Measurements from ENCODE around the gene INMT.
"Not testable (repeated sequence)": the region's sequence is repeated elsewhere in the genome, so short reads cannot be mapped to it uniquely, and the experiment has no call there.

The INMT gene

GRCh38 chr7:30751696-30752273 lies at the start of gene INMT:
Gene INMT, plus strand, starts transcription at chr7:30752135. Its CDS starts 16 bp downstream, at chr7:30752151.
- no peak for DNase-seq

- no peak for DNase-seq
These were observed 49.7 kb upstream of the INMT start for GRCh38 chr7:30702200-30702599.

GRCh38 chr7:30703756-30704155 lies 48.2 kb upstream of the INMT start:
- no peak for DNase-seq

GRCh38 chr7:30705008-30705407 lies 46.9 kb upstream of the INMT start:
- no peak for DNase-seq

- DNase-seq, result no peak
These were observed 46.3 kb upstream of the INMT start for GRCh38 chr7:30705596-30705995.

- DNase-seq, result no peak
These were observed 45.6 kb upstream of the INMT start for GRCh38 chr7:30706316-30706715.

GRCh38 chr7:30706908-30707307 lies 45.0 kb upstream of the INMT start:
- no peak for DNase-seq

GRCh38 chr7:30707391-30708357 lies 44.3 kb upstream of the INMT start:
- no peak for DNase-seq

GRCh38 chr7:30708412-30708811 lies 43.5 kb upstream of the INMT start:
- DNase-seq, result no peak

- no peak for DNase-seq
These were observed 43.0 kb upstream of the INMT start for GRCh38 chr7:30708983-30709382.

- no peak for DNase-seq
These were observed 42.4 kb upstream of the INMT start for GRCh38 chr7:30709549-30709948.

GRCh38 chr7:30710669-30711068 lies 41.3 kb upstream of the INMT start:
- DNase-seq, result no peak

GRCh38 chr7:30713392-30713791 lies 38.5 kb upstream of the INMT start:
- no peak for DNase-seq

GRCh38 chr7:30714129-30714528 lies 37.8 kb upstream of the INMT start:
- DNase-seq, result no peak

GRCh38 chr7:30717181-30717580 lies 34.8 kb upstream of the INMT start:
- no peak for DNase-seq

GRCh38 chr7:30719434-30719833 lies 32.5 kb upstream of the INMT start:
- not testable (repeated sequence) for DNase-seq

- no peak for DNase-seq
These were observed 30.7 kb upstream of the INMT start for GRCh38 chr7:30721211-30721610.

GRCh38 chr7:30722187-30722586 lies 29.7 kb upstream of the INMT start:
- no peak for DNase-seq

- no peak for DNase-seq
These were observed 29.3 kb upstream of the INMT start for GRCh38 chr7:30722671-30723070.

GRCh38 chr7:30723776-30724175 lies 28.2 kb upstream of the INMT start:
- no peak for DNase-seq

GRCh38 chr7:30726296-30727006 lies 25.5 kb upstream of the INMT start:
- no peak for DNase-seq

GRCh38 chr7:30727061-30727945 lies 24.6 kb upstream of the INMT start:
- DNase-seq, result peak; percentile 26

Measured in activated CD4-positive, alpha-beta T cell treated with anti-CD3 and anti-CD28 coated beads for 1 hour (primary cell).